KMS-11 (cell line): Measurements from ENCODE around the gene RASGRP2.

Source experiments
- H2AFZ ChIP-seq: fragments of 200-600 bp; sonication (generic); 2 replicates; pipeline ENCODE4 v1.6.1; 2016; ENCODE audit warnings: antibody characterized with exemption, mixed run types, low read depth
- H3K27ac ChIP-seq: fragments of 200-600 bp; sonication (generic); 2 replicates; pipeline ENCODE4 v1.6.1; 2016; ENCODE audit warnings: mild to moderate bottlenecking, mixed run types
- H3K27me3 ChIP-seq: fragments of 200-600 bp; sonication (generic); 2 replicates; pipeline ENCODE4 v1.6.1; 2017; ENCODE audit warnings: mild to moderate bottlenecking, low read depth, mixed run types, moderate library complexity; ENCODE audit not compliant: insufficient read depth
- H3K36me3 ChIP-seq: fragments of 200-600 bp; sonication (generic); 2 replicates; pipeline ENCODE4 v1.6.1; 2017; ENCODE audit warnings: mild to moderate bottlenecking, mixed run types; ENCODE audit not compliant: insufficient read depth
- H3K4me1 ChIP-seq: fragments of 200-600 bp; sonication (generic); 2 replicates; pipeline ENCODE4 v1.6.1; 2016; ENCODE audit warnings: mild to moderate bottlenecking, low read depth, mixed run types; ENCODE audit not compliant: poor library complexity, severe bottlenecking
- H3K4me2 ChIP-seq: fragments of 200-600 bp; sonication (generic); 2 replicates; pipeline ENCODE4 v1.7.0; 2016; ENCODE audit warnings: mild to moderate bottlenecking, mixed run types
- H3K4me3 ChIP-seq: fragments of 200-600 bp; sonication (generic); IDR thresholded peaks from 2 replicates; pipeline ENCODE4 v1.6.1; 2017; ENCODE audit warnings: low read depth, low read length, mixed read lengths; ENCODE audit not compliant: insufficient read depth
- H3K79me2 ChIP-seq: fragments of 200-600 bp; sonication (generic); 2 replicates; pipeline ENCODE4 v1.6.1; 2016; ENCODE audit warnings: low read depth, mixed run types; ENCODE audit not compliant: insufficient read depth
- H3K9ac ChIP-seq: fragments of 200-600 bp; sonication (generic); 2 replicates; pipeline ENCODE4 v1.6.1; 2016; ENCODE audit warnings: mild to moderate bottlenecking, mixed run types
- H4K20me1 ChIP-seq: fragments of 200-600 bp; sonication (generic); 2 replicates; pipeline ENCODE4 v1.6.1; 2016; ENCODE audit warnings: mild to moderate bottlenecking, mixed run types; ENCODE audit not compliant: insufficient read depth
- TF ChIP-seq, protein P1 (sequence below): fragments of 200-600 bp; sonication (generic); conservative IDR thresholded peaks from 2 replicates; pipeline ENCODE4 v1.6.1; 2017; ENCODE audit warnings: low read depth, mild to moderate bottlenecking, antibody characterized with exemption, low read length, moderate library complexity, mixed read lengths

The RASGRP2 gene

DNA sequence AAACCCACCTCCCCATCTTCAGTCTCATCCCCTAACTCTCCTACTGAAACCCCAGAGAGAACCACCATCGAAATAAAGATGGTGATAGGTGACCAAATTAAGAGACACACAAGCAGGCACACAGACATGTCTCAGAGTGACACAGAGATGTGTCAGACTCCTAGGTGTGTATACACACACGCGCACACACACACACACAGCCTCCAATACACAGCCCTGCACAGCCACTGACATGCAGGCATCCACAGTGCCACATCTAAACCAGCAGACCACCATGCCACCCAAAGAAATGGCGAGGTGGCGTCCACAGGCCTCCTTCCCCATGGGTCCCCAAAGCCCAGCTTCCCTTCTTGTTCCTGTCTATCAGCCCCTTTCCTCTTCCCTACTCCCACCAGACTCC lies 48.4 kb downstream of the RASGRP2 start:
- Histone ChIP-seq H3K4me2 (no peak overlapping the region), H2AFZ (no peak overlapping the region), H3K27me3 (peaks cover 86% of the 10 kb centered on the region), H3K4me1 (no peaks in the 10 kb centered on the region), H3K36me3 (no peaks in the 10 kb centered on the region), H3K9ac (no peak overlapping the region), H4K20me1 (no peaks in the 10 kb centered on the region), H3K79me2 (no peaks in the 10 kb centered on the region), H3K4me3 (no peak overlapping the region), H3K27ac (no peak overlapping the region)
- TF ChIP-seq, protein P1, sequence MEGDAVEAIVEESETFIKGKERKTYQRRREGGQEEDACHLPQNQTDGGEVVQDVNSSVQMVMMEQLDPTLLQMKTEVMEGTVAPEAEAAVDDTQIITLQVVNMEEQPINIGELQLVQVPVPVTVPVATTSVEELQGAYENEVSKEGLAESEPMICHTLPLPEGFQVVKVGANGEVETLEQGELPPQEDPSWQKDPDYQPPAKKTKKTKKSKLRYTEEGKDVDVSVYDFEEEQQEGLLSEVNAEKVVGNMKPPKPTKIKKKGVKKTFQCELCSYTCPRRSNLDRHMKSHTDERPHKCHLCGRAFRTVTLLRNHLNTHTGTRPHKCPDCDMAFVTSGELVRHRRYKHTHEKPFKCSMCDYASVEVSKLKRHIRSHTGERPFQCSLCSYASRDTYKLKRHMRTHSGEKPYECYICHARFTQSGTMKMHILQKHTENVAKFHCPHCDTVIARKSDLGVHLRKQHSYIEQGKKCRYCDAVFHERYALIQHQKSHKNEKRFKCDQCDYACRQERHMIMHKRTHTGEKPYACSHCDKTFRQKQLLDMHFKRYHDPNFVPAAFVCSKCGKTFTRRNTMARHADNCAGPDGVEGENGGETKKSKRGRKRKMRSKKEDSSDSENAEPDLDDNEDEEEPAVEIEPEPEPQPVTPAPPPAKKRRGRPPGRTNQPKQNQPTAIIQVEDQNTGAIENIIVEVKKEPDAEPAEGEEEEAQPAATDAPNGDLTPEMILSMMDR, result no peak

DNA sequence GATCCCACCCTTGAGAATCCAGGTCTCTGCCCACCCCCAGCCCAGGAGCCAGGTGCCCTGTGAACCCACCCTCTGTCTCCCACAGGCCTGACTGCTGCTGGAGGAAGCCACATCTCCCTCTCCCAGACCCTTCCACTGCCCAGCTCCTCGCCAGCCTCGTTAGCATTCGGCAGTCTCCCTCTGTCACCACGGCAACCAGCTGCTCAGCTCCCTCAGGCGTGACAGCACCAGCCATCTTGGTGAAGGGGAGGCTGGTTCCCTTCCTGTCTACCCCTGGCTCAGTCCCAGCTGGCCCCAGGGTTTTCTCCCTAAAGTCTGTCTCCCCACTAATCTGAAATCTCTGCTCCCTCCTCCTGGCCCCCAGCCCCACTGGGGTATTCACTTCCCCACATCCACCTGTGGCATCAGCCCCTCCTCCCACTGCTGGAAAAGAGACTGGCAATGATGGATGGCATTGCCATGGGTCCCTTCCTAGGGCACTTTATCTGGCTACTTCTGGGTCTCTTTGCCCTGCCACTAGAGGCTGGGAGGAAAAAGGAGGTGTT lies 49.0 kb downstream of the RASGRP2 start:
- H3K36me3 ChIP-seq, result no peaks in the 10 kb centered on the region
- no peak overlapping the region for H3K4me2 ChIP-seq
- no peaks in the 10 kb centered on the region for H4K20me1 ChIP-seq
- H3K4me1 ChIP-seq, result no peaks in the 10 kb centered on the region
- no peaks in the 10 kb centered on the region for H3K79me2 ChIP-seq
- H3K9ac ChIP-seq, result no peak overlapping the region
- TF ChIP-seq, protein P1, result no peak
- H2AFZ ChIP-seq, result no peak overlapping the region
- H3K4me3 ChIP-seq, result no peak overlapping the region
- peaks cover 84% of the 10 kb centered on the region for H3K27me3 ChIP-seq
- H3K27ac ChIP-seq, result no peak overlapping the region

DNA sequence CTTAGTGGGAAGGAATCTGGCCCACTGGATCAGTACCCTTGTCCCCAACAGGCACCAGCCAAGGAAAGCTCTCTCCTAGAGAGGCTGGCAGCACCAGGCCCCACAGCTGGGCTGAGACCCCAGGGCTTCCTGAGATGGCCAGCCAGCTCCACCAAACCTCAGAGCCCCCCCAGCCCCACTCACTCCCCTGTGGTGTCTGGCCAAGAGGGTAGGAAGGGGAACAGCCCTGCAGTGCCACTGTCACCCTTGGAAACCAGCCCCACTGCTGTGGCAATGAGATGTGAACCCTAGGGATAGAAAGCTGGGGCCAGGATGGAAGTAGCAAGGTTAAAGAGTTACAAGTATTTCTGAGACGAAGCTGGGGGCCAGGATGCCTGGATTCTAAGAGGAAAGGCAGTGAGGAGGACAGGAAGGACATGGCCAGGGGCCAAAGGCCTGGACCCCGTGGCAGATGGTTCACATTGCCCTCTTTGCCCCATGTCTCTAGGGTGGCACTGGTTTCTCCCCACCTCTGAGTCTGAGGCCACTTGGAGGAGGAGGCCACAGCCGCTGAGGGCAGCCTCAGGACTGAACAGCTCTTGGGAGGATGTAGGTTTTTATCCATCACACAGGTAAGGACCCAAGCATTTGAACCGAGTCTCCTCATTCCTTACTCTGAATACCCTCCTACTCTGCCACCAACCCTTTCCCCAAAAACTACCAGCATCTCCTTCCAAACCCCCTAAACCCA lies 49.8 kb downstream of the RASGRP2 start:
- Histone ChIP-seq H2AFZ (no peak overlapping the region), H3K27me3 (peaks cover 79% of the 10 kb centered on the region), H3K4me3 (no peak overlapping the region), H3K79me2 (no peaks in the 10 kb centered on the region), H4K20me1 (no peaks in the 10 kb centered on the region), H3K4me2 (no peak overlapping the region), H3K36me3 (no peaks in the 10 kb centered on the region), H3K9ac (no peak overlapping the region), H3K4me1 (peaks cover 1% of the 10 kb centered on the region), H3K27ac (no peak overlapping the region)
- TF ChIP-seq, protein P1, result no peak

DNA sequence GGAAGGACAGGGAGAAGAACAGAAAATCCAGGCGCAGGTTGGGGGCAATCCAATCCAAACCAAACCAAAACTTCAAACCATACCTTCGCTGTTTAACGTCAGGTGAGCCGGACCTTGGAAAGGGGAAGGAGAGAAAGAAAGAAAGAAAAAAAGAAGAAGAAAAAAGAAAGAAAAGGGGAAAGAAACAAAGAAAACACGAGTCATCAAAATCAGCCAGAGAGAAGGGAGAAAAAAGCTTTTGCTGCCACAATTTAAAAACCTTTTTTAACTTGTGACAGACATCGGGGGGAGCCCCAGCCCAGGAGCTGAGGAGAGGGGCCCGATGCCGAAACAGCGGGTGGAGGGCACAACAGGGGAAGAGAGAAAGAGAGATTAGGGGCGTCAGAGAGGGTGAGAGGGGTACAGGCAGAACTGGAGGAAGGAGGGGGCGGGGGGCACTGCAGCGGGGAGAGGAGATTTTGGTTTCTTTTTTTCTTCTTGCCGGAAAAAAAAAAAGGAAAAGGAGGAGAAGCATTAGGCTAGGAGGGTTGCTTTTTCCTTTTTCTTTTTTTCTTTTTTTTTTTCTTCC lies 51.1 kb downstream of the RASGRP2 start:
- Histone ChIP-seq H2AFZ (no peak overlapping the region), H3K9ac (no peak overlapping the region), H3K36me3 (no peaks in the 10 kb centered on the region), H3K79me2 (no peaks in the 10 kb centered on the region), H3K27ac (no peak overlapping the region), H3K27me3 (peaks cover 74% of the 10 kb centered on the region), H3K4me2 (no peak overlapping the region), H3K4me3 (no peak overlapping the region), H3K4me1 (peaks cover 6% of the 10 kb centered on the region), H4K20me1 (no peaks in the 10 kb centered on the region)
- TF ChIP-seq, protein P1, result no peak
